Lung (tissue), 16 donors: ENCODE measurements around the gene GDAP1L1. TPM values are rescaled to one million over a fixed set of nuclear protein-coding genes. Genes with fewer than 3 reads are reported as not detected.
A peak's percentile ranks its signal among the peaks of the same experiment; 100 is the strongest.

Experiments
- ATAC-seq: fragments of 200-7000 bp; cut with Tn5 transposase; one replicate; pipeline ENCODE4 v1.9.1; 2020; ENCODE audit warnings: moderate number of reproducible peaks; ENCODE audit not compliant: insufficient read depth, low FRiP score
- DNase-seq, 3 donors: peaks; one replicate each; pipeline ENCODE4 v3.0.0-alpha.2; 2013 to 2017
- H3K27ac ChIP-seq, 2 donors: one replicate each; pipeline ENCODE4 v1.5.1; 2013; ENCODE audit warnings: mild to moderate bottlenecking in 2 of 2, moderate library complexity in 2 of 2, control low read depth in 1 of 2, inconsistent platforms in 1 of 2, low read depth in 1 of 2, low read length in 1 of 2
- H3K27me3 ChIP-seq, 3 donors: one replicate each; pipeline ENCODE4 v1.5.1; 2013; ENCODE audit warnings: low read length in 2 of 3; ENCODE audit not compliant: control insufficient read depth in 3 of 3, insufficient read depth in 3 of 3
- H3K36me3 ChIP-seq, 4 donors: one replicate each; pipeline ENCODE4 v1.5.1; 2013; ENCODE audit warnings: low read length in 4 of 4, mild to moderate bottlenecking in 1 of 4, moderate library complexity in 1 of 4; ENCODE audit not compliant: control insufficient read depth in 4 of 4, insufficient read depth in 4 of 4
- H3K4me1 ChIP-seq, 5 donors: one replicate each; pipeline ENCODE4 v1.5.1; 2013; ENCODE audit warnings: low read length in 5 of 5, mild to moderate bottlenecking in 2 of 5, moderate library complexity in 1 of 5; ENCODE audit not compliant: control insufficient read depth in 5 of 5, insufficient read depth in 5 of 5
- H3K4me3 ChIP-seq: one replicate; pipeline ENCODE4 v1.5.1; 2013; ENCODE audit warnings: mild to moderate bottlenecking, control low read depth, moderate library complexity
- H3K9ac ChIP-seq, 2 donors: one replicate each; pipeline ENCODE4 v1.5.1; 2013; ENCODE audit warnings: low read length in 2 of 2, control low read depth in 1 of 2; ENCODE audit not compliant: insufficient read depth in 1 of 2
- H3K9me3 ChIP-seq, 4 donors: one replicate each; pipeline ENCODE4 v1.5.1; 2013; ENCODE audit warnings: low read length in 3 of 4, mild to moderate bottlenecking in 1 of 4, moderate library complexity in 1 of 4; ENCODE audit not compliant: control insufficient read depth in 4 of 4, insufficient read depth in 3 of 4
- CTCF ChIP-seq: IDR thresholded peaks from 2 replicates; pipeline ENCODE4 v1.5.1; 2012; ENCODE audit warnings: mild to moderate bottlenecking; ENCODE audit errors: control extremely low read depth, extremely low read depth
- WGBS, 2 donors: extraction: QIAGEN DNeasy Blood & Tissue Kit; methylation state at CpG; one replicate each; pipeline ENCODE4 v1.1.7; 2013; 5-methylcytosine and 5-hydroxymethylcytosine counted together
- long read RNA-seq, 5 donors: transcript quantifications; one replicate each; lab custom pipeline, GENCODE V29; 2026
- polyA plus RNA-seq, 2 donors: library from polyadenylated mRNA; stranded (reverse); fragments of 200-250 nt; gene quantifications; one replicate each; pipeline ENCODE4 v1.2.1, GENCODE V29; 2013
- total RNA-seq, 2 donors: library from RNA; depleted of rRNA in 1 of 2; stranded (reverse); fragments of >200 nt in 1 of 2; gene quantifications; one replicate each; pipeline ENCODE4 v1.2.1, GENCODE V29; 2014 to 2021
- donor health status: control.
- donor health status: control.
- donor health status: Bipolar disorder and iron deficiency.
- donor health status: healthy.
- donor health status: DM: yes; HTN: yes; CAD: no.

Gene GDAP1L1
- total RNA-seq, result not detected
- under 1 TPM; 0.02 to 0.10 TPM for polyA plus RNA-seq
- long read RNA-seq, donor 1, result 0 reads
- long read RNA-seq, donor 2, result 0 reads
- long read RNA-seq, donor 3, result 0 reads
- long read RNA-seq, donor 4, result 0 reads
- long read RNA-seq, donor 5, result 0 reads

- Histone ChIP-seq H3K9ac (no peak within 1 kb of the TSS), H3K4me3 (no peak within 1 kb of the TSS), H3K27ac (no peak within 1 kb of the TSS), H3K9me3 (no peaks in the 10 kb centered on the region), H3K27me3 (peaks cover 0 to 27% (median 14%) of the 10 kb centered on the region in 3 donors), H3K4me1 (peaks cover 0 to 3% (median 0%) of the 10 kb centered on the region in 5 donors), H3K36me3 (no peaks in the 10 kb centered on the region)
- ATAC-seq (no peak), DNase-seq (peak in 1 of 3 donors; percentile 4)
- TF ChIP-seq CTCF, result no peak
- 4 to 8% methylated on average over 22 to 32 of the region's 32 CpGs for WGBS, 2 donors
Observed at GRCh38 chr20:44247131-44247571, at the start of gene GDAP1L1. GDAP1L1 (plus strand) TSS chr20:44247308; CDS start chr20:44247335, 27 bp downstream.

- no peak overlapping the region for H3K4me3 ChIP-seq
- H3K9me3 ChIP-seq, result no peaks in the 10 kb centered on the region
- no peak overlapping the region for H3K27ac ChIP-seq
- peaks cover 0 to 6% (median 2%) of the 10 kb centered on the region in 5 donors for H3K4me1 ChIP-seq
- DNase-seq (no peak), ATAC-seq (no peak)
- H3K9ac ChIP-seq, result no peak overlapping the region
- H3K36me3 ChIP-seq, result peaks cover 25 to 48% (median 37%) of the 10 kb centered on the region in 4 donors
- H3K27me3 ChIP-seq, result no peaks in the 10 kb centered on the region
- 88% methylated on average over 4 of the region's 4 CpGs for WGBS, 2 donors
- TF ChIP-seq CTCF, result no peak
Observed at GRCh38 chr20:44198872-44199271, 48.2 kb upstream of the GDAP1L1 start.

GRCh38 chr20:44199877-44200276 is 47.2 kb upstream of the GDAP1L1 start:
- Histone ChIP-seq H3K4me1 (peaks cover 0 to 9% (median 5%) of the 10 kb centered on the region in 5 donors), H3K27ac (no peak overlapping the region), H3K27me3 (no peaks in the 10 kb centered on the region), H3K9me3 (no peaks in the 10 kb centered on the region), H3K4me3 (no peak overlapping the region), H3K36me3 (peaks cover 25 to 48% (median 38%) of the 10 kb centered on the region in 4 donors), H3K9ac (no peak overlapping the region)
- 96 to 97% methylated on average over 4 of the region's 4 CpGs for WGBS, 2 donors
- no peak for ATAC-seq
- no peak for TF ChIP-seq CTCF
- DNase-seq, result no peak

GRCh38 chr20:44200371-44200770 is 46.7 kb upstream of the GDAP1L1 start:
- 81 to 93% methylated on average over 4 of the region's 4 CpGs for WGBS, 2 donors
- ATAC-seq, result no peak
- no peak for TF ChIP-seq CTCF
- Histone ChIP-seq H3K36me3 (peaks cover 25 to 48% (median 40%) of the 10 kb centered on the region in 4 donors), H3K4me3 (no peak overlapping the region), H3K27ac (no peak overlapping the region), H3K9ac (no peak overlapping the region), H3K4me1 (peaks cover 0 to 10% (median 5%) of the 10 kb centered on the region in 5 donors), H3K9me3 (no peaks in the 10 kb centered on the region), H3K27me3 (no peaks in the 10 kb centered on the region)
- no peak for DNase-seq
